ENCODE results near the gene CXCL12.

GRCh38 chr10:44376472-44377099 lies 8.3 kb downstream of the CXCL12 start:
- TF ChIP-seq CTCF (IDR thresholded peaks at IDR 0.05; ENCODE audit: insufficient read depth, low read length) = no peak
- no peak for TF ChIP-seq POLR2AphosphoS5 (IDR thresholded peaks at IDR 0.05; ENCODE audit: low read depth)
- no peak for TF ChIP-seq REST (IDR thresholded peaks at IDR 0.05; ENCODE audit: insufficient replicate concordance, low read depth)
- TF ChIP-seq GABPA (IDR thresholded peaks at IDR 0.05; ENCODE audit: low read depth) = no peak
- no peak for TF ChIP-seq SPI1 (IDR thresholded peaks at IDR 0.05; ENCODE audit: borderline replicate concordance, low read depth)
